ENCODE results near the gene TMEM244. TPM values are rescaled to one million over a fixed set of nuclear protein-coding genes. Genes with fewer than 3 reads are reported as not detected.

TMEM244 gene
- total and polyA plus RNA-seq, 2 of the 13 experiments (the other 11 are each of a cell fraction or from before 2014, with no cell fraction given), result not detected

- FAIRE-seq, result no peak
- Histone ChIP-seq H3K27me3 (ENCODE audit: control insufficient read depth in 1 of 2, insufficient read depth in 2 of 2, low read length in 2 of 2) (no peaks in the 10 kb centered on the region), H3K4me3 (replicated peaks in 1 of 3; ENCODE audit: insufficient read depth in 1 of 3, low read depth in 2 of 3, low read length in 3 of 3) (no peak overlapping the region), H3K9me3 (ENCODE audit: low read length) (no peaks in the 10 kb centered on the region), H3K4me1 (ENCODE audit: insufficient read depth, low read length) (no peaks in the 10 kb centered on the region), H3K79me2 (ENCODE audit: insufficient read depth, low read length) (no peaks in the 10 kb centered on the region), H3K9ac (ENCODE audit: insufficient read depth, low read depth, low read length) (no peak overlapping the region), H4K20me1 (ENCODE audit: insufficient read depth, low read length) (no peaks in the 10 kb centered on the region), H3K4me2 (ENCODE audit: low read depth, low read length) (no peak overlapping the region), H3K36me3 (replicated peaks in 1 of 2; ENCODE audit: control insufficient read depth in 1 of 2, insufficient read depth in 2 of 2, low read length in 2 of 2) (no peaks in the 10 kb centered on the region), H3K27ac (ENCODE audit: extremely low read length, insufficient read depth, low read length) (no peak overlapping the region), H2AFZ (ENCODE audit: low read length) (no peak overlapping the region)
- BruUV-seq (replicated peaks), result no TSS peak
- CTCF ChIA-PET (ENCODE audit: low intra/inter-chr PET ratio, low total read pairs), result no interaction called here
- 31% methylated on average over 7 of the region's 7 CpGs for WGBS (ENCODE audit: low lambda C conversion rate)
- DNase-seq (ENCODE audit: low spot score), result no peak
- in situ Hi-C loops (cut with HindIII; ENCODE audit: extremely low pct_ligation_motif_present, low pct_unique_long_range_greater_than_20kb), result no loop called here
- POLR2A ChIA-PET, result no interaction called here
- ATAC-seq, result no peak
- intact Hi-C loops (cut with micrococcal nuclease; ENCODE audit: unreplicated experiment), result no loop called here
- no peak for TF ChIP-seq ZNF512 (CRISPR knock-in tag; IDR thresholded peaks at IDR 0.05)
- TF ChIP-seq ZNF784 (CRISPR knock-in tag; IDR thresholded peaks at IDR 0.05; ENCODE audit: borderline replicate concordance), result no peak
- no peak for TF ChIP-seq ZNF225 (CRISPR knock-in tag; IDR thresholded peaks at IDR 0.05)
- TF ChIP-seq IRF9 (CRISPR knock-in tag; IDR thresholded peaks at IDR 0.05; ENCODE audit: borderline replicate concordance), result no peak
- no peak for TF ChIP-seq ZSCAN30 (CRISPR knock-in tag; IDR thresholded peaks at IDR 0.05)
- no peak for TF ChIP-seq PPARG (CRISPR knock-in tag; conservative IDR thresholded peaks at IDR 0.05)
- no peak for TF ChIP-seq PRDM4 (CRISPR knock-in tag; IDR thresholded peaks at IDR 0.05; ENCODE audit: borderline replicate concordance)
- no peak for TF ChIP-seq ZNF142 (CRISPR knock-in tag; IDR thresholded peaks at IDR 0.05)
- TF ChIP-seq CEBPB (IDR thresholded peaks at IDR 0.05; ENCODE audit: borderline replicate concordance, low read depth, low read length), result no peak
- no peak for TF ChIP-seq ZNF530 (CRISPR knock-in tag; IDR thresholded peaks at IDR 0.05; ENCODE audit: low read depth)
- TF ChIP-seq NRL (CRISPR knock-in tag; IDR thresholded peaks at IDR 0.05; ENCODE audit: borderline replicate concordance), result no peak
- TF ChIP-seq CREBL2 (CRISPR knock-in tag; IDR thresholded peaks at IDR 0.05; ENCODE audit: borderline replicate concordance), result no peak
Observed at GRCh38 chr6:129832299-129832698, 28.8 kb downstream of the TMEM244 start.
